GM12874 (cell line): ENCODE results near the gene TNP1.

Experiments
- TF ChIP-seq, protein P1 (sequence below): IDR thresholded peaks from 2 replicates; pipeline ENCODE4 v1.5.1; 2011; ENCODE audit warnings: low read depth, mild to moderate bottlenecking, control low read depth, low read length, moderate library complexity; ENCODE audit not compliant: insufficient read depth

The TNP1 gene

DNA sequence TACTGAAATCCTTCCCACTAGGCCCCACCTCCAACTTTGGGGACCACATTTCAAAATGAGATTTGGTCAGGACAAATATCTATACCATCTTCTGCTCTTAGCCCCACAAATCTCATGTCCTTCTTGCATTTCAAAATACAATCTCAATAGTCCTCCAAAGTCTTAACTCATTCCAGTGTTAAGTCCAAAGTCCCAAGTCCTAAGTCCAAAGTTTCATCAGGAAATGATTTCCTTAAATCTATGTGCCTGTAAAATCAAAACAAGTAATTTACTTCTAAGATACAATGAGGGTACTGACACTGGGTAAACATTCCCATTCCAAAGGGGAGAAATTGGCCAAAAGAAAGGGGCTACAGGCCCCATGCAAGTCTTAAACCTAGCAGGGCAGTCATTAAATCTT lies 40.5 kb upstream of the TNP1 start:
- TF ChIP-seq, protein P1, sequence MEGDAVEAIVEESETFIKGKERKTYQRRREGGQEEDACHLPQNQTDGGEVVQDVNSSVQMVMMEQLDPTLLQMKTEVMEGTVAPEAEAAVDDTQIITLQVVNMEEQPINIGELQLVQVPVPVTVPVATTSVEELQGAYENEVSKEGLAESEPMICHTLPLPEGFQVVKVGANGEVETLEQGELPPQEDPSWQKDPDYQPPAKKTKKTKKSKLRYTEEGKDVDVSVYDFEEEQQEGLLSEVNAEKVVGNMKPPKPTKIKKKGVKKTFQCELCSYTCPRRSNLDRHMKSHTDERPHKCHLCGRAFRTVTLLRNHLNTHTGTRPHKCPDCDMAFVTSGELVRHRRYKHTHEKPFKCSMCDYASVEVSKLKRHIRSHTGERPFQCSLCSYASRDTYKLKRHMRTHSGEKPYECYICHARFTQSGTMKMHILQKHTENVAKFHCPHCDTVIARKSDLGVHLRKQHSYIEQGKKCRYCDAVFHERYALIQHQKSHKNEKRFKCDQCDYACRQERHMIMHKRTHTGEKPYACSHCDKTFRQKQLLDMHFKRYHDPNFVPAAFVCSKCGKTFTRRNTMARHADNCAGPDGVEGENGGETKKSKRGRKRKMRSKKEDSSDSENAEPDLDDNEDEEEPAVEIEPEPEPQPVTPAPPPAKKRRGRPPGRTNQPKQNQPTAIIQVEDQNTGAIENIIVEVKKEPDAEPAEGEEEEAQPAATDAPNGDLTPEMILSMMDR = no peak

DNA sequence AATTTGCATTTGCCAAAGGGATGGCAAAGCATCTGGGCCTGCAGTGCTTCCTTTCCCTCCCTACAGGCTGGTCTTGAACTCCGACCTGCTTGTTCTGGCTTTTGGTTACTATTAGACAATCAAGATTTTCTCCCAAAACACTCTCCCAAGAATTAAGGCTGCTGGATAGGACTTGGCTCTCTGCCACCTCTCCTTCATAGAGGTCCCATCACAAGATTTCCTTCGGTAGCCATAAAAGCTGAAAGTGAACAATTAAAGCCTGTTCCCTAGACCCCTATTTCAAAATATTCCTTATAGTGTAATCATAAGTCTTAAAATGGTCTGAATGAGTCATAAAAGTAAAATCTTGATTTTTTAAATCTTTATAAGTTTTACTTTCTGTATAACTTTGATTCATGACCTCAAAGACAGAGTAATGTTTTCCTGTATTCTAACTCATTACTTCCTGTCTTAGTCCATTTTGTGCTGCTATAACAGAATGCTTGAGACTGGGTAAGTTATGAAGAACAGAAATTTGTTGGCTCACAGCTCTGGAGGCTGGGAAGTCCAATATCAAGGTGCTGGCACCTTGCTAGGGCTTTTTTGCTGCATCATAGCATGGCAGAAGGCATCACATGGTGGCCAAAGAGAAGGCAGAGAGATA lies 37.8 kb upstream of the TNP1 start:
- TF ChIP-seq, protein P1 = no peak

DNA sequence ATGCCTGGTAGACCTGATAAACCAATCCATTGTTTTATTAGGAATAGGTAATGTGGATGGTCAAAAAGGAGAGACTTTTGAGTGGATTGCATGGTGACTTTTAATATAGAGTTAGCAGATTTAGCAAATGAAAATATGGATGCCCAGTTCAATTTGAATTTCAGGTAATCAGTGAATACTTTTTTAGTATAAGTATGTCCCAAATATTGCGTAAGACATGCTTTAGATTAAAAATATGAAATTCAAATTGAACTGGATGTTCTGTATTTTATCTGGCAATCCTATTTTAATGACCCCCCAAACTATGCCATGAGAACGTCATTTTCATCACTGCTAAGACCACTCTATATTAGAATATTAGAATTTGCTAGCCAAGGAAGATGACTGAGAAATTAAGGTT lies 30.3 kb upstream of the TNP1 start:
- TF ChIP-seq, protein P1 = no peak

DNA sequence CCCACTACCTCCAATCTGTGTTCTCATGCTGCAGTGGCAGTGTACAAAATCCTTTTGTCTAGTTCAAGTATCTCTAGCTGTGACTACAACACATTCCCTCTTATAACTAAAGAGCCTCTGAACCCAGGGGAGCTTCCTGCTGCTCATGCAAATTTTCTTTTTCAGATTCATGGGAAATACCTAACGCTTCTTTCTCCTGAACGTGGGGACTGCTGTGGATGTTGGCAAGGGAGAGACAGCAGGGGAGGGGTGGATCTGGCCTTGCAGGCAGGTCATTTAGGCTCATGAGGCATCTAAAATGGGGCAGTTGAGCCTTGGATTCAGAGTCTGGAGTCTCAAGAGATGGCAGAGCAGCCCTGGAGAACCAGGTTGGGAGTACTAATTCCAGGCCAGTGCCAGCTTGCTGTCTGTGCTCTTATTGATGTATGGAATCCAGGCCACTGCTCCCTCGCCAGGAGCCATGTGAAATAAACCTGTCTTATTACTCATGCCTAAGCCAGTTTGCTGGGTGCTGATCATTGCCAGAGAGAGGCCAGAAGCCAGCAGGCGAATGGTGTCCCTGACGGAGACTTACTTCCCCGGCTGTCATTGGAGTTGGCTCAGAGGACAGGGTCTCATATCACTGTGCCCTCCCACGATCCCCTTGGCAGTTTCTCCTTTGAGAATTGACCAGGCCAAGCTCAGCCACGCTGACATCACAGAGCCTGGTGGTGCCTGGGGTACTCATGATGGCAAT lies 29.2 kb upstream of the TNP1 start:
- TF ChIP-seq, protein P1 = no peak

DNA sequence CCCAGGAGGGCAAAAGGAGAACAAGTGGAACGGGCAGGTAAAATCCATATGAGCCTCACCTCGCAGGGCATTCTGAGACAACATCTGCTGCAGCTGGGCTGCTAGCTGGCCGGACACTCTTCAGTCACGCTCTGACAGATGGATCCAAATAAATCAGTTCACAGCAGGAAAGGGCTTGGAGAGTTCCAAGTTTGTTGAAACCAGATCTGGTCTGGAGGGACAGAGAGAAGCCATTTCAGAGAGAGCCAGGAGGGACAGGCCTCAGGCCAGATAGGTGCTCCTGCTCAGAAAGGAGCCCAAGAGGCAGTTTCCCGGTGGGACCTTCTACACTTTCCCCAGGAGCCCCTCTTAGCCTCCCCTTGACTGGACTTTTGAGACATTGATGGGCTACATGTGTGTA lies 28.2 kb upstream of the TNP1 start:
- TF ChIP-seq, protein P1 = no peak

DNA sequence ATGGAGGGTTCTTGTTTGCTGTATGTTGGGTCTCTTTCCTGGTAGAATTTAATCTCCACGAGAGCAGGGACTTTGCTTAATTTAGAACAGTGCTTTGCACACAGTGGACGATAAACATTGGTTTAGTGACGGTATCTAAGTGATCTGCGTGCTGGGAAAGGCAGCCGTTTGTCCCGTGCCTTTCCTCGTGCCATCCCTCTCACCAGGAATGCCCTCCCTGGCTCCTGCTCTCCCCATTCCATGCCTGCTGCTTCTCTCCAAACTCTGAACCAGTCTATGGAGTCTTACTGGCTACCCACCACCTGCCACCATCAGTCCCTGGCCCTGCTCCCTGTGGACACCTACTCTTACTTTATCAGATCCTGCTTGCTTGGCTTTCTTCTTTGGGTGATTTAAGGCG lies 27.3 kb upstream of the TNP1 start:
- TF ChIP-seq, protein P1 = no peak

DNA sequence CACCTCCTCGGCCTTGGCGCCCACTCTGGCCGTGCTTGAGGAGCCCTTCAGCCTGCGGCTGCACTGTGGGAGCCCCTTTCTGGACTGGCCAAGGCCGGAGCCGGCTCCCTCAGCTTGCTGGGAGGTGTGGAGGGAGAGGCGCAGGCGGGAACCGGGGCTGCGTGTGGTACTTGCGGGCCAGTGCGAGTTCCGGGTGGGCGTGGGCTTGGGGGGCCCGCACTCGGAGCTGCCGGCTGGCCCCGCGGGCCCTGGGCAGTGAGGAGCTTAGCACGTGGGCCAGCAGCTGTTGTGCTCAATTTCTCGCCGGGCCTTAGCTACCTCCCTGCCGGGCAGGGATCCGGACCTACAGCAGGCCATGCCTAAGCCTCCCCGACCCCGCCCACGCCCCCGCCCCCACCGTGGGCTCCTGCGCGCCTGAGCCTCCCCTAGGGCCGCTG lies 25.3 kb upstream of the TNP1 start:
- TF ChIP-seq, protein P1 = no peak
